ENCODE data around the gene CAPS2.
"Not testable (repeated sequence)": the region's sequence is repeated elsewhere in the genome, so short reads cannot be mapped to it uniquely, and the experiment has no call there.

The CAPS2 gene

DNA sequence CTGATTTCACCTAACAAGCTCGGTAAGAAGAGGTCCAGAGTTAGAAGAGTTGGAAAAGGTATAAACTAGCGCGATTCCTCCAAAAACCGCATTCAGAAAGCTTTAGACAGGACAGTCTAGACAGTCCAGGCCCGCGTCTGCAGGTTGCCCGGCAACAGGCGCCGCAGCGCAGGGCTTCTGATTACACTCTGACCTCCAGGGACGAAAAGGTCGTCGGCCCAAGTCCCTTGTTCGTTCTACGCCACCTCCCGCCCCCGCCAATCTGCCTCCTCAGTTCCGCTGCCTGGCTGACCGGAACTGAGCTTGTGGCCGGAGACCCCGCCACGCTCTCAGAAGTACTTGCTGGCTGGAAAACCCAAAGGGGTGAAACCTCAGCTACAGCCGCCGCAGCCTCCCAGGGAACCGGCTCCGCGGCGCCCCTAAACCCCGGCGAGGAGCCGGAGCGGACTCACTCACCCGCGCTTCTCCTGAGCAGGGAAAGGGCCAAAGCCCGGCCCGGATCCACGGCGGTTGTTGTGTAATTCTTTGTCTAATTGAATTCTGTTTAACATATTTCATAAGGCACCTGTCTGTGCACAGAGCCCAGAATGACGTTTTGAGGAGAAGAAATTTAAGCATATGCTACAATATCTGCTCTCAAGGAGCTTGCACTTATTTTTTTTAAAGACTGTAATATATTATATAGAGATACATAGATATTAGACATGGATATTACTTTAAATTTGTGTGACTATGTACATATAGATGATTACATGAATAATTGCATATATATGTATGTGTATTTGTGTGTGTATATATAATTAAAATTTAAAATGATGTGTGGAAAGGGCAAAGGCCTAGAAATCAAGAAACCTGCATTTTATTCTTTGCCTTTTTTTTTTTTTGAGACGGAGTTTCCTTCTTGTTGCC lies at the start of gene CAPS2:
Gene CAPS2 (minus strand): TSS at position 407 of the 909 bp plus-strand sequence. CDS start 3,826 bp downstream, outside the sequence.
- DNase-seq = peak; percentile 92 to 95 (median 93)

DNA sequence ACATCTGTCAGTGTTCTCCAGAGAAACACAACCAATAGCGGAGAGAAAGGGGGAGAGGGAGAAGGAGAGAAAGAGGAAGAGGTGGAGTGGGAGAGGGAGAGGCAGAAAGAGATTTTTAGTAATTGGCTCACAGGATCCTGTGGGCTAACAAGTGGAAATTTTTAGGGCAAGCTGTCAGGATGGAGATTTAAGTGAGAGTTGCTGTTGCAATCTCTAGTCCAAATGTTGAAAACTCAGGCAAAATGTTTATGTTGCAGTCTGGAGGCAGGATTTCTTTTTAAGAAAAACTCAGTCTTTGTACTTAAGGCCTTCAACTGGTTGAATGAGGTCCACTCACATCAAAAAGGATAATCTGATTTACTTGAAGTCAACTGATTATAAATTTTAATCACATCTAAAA lies 48.2 kb upstream of the CAPS2 start:
- DNase-seq = no peak

- no peak for DNase-seq
Observed at GRCh38 chr12:75374971-75375370, 44.8 kb upstream of the CAPS2 start.

- no peak for DNase-seq
Observed at GRCh38 chr12:75366629-75367028, 36.5 kb upstream of the CAPS2 start.

GRCh38 chr12:75364919-75365318 lies 34.8 kb upstream of the CAPS2 start:
- DNase-seq = peak; percentile 40 to 49 (median 42)

DNA sequence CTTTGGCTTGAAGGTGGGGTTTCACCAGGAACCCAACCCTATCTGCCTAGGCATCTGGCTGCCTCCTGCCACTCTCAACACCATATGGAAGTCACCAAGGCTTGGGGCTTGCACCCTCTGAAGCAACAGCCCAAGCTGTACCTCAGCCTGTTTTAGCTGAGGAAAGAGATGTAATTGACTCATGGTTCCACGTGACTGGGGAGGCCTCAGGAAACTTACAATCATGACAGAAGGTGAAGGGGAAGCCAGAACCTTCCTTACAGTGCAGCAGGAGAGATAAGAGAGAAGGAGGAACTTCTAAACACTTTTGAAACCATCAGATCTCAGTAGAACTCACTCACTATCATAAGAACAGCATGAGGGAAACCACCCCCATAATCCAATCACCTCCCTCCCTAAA lies 31.3 kb upstream of the CAPS2 start:
- DNase-seq = no peak

GRCh38 chr12:75360920-75361319 lies 30.8 kb upstream of the CAPS2 start:
- no peak for DNase-seq

DNA sequence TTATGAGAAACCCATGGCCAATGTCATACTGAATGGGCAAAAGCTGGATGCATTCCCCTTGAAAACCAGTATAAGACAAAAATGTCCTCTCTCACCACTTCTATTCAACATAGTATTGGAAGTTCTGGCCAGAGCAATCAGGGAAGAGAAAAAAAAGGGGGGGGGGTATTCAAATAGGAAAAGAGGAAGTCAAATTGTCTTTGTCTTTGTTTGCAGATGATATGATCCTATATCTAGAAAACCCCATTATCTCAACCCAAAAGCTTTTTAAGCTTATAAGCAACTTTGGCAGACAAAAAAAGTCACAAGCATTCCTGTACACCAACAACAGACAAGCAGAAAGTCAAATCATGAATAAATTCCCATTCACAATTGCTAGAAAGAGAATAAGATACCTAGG lies 23.9 kb upstream of the CAPS2 start:
- no peak for DNase-seq

DNA sequence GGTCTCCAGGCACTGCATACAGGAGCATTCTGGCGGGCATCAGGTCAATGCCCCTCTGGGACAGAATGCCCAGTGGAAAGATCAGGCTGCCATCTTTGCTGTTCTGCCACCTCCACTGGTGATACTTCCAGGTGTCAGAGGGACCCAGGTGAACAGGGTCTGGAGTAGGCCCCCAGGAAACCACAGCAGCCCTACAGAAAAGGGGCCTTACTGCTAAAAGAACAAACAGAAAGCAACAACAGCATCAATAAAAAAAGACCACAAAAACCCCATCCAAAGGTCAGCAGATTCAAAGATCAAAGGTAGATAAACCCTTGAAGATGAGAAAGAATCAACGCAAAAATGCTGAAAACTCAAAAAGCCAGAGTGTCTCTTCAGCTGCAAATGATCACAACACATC lies 20.3 kb upstream of the CAPS2 start:
- no peak for DNase-seq

DNA sequence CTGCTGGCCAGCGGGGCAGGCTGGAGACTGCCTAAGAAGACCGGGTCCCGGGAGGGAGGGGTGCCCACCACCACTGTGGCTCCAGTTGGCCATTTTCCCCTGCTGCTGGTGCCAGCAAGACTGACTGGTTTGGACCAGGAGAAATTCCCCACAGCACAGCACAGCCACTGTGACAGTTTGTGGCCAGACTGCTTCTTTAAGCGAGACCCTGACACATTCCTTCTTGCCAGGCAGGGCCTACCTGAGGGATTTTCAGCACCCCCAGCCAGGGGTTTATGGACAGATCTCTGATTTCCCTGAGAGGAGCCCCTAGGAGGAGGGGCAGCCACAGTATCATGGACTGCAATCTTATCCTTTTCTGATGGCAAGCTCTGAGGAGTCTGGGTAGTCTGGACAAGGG lies 19.8 kb upstream of the CAPS2 start:
- DNase-seq = no peak

- not testable (repeated sequence) for DNase-seq
Observed at GRCh38 chr12:75346215-75346614, 16.1 kb upstream of the CAPS2 start.

DNA sequence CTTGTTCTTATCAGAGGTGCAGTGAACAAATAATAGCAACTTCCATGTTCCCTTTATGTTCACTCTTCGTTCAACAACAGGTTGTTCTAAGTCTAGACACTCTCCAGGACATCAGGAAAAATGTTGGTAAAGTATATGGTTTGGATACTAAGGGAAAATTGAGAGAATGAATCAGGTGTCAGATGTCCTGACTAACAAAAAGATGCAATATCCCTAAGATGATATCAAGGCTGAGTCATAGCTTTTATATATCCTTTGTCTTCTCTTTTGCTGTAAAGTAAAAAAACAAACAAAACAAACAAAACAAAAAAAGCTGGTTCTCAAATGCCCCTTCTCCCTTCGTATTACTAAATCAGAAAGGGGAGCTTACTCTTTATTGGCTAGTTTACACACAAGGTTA lies 15.4 kb upstream of the CAPS2 start:
- DNase-seq = no peak

GRCh38 chr12:75341873-75342272 lies 11.7 kb upstream of the CAPS2 start:
- DNase-seq = no peak

- no peak for DNase-seq
Observed at GRCh38 chr12:75337905-75338304, 7.8 kb upstream of the CAPS2 start.

DNA sequence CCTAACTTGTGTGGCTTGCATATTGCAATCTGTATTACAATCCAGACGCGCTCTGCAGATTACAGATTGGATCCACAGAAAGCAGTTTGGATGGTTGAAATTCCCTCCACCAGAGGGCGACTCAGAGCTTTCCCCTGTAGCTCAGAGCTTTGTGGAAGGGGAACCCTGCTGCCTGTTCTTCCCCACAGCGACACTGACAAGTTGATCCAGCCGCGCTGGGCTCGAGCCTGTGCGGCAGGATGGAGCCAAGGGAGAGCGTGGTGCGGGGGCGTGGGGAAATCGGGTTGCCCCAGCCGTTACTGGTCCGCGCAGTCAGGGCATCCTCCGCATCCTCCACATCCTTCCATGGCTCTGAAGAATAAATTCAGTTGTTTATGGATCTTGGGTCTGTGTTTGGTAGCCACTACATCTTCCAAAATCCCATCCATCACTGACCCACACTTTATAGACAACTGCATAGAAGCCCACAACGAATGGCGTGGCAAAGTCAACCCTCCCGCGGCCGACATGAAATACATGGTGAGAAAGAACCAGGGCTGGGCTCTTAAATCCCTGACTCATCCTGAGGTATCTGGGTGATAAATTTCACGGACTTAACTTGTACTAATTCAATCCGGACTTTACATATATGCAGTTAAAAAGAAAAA lies 4.4 kb upstream of the CAPS2 start, which contains the start of gene GLIPR1L1:
Gene GLIPR1L1 (plus strand): TSS at position 287 of the 647 bp plus-strand sequence. CDS start 59 bp downstream, at position 346.
- peak; percentile 93 to 94 (median 94) for DNase-seq

DNA sequence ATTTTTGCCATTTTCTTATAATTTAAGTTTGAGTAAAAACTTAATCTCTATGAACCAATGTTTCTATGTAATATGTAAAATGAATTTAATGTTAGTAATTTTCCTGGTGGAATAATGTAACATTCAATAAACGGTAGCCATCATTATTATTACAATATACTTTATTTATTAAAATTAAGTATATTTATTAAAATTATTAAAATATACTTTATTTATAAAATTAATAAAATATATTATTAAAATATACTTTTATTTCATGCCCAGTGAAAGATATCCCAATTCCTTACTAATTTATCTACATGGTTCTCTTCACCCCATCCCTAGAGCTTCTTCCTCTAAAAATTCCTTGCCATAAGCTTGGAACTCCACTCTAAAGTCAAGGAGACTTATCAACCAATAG lies 2.5 kb downstream of the CAPS2 start:
- no peak for DNase-seq

- DNase-seq = no peak
Observed at GRCh38 chr12:75323663-75324062, 6.5 kb downstream of the CAPS2 start.

DNA sequence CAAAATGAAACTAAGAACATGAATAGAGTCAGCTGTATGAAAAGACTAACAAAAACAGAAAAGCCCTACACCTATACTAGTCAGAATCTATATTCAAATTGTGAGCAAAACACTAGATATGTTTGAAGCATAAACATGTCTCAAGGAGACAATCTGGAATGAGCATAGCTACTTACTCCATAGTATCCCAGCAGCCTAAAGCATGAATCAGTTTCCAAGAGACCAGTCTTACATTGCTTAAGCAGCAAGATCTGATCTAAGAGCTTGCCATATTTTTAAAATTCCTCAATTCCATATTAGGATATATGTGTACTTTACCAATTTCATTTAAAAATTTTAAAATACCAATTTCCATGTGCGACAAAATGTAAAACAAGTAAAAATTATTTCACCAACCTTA lies 7.7 kb downstream of the CAPS2 start:
- no peak for DNase-seq

DNA sequence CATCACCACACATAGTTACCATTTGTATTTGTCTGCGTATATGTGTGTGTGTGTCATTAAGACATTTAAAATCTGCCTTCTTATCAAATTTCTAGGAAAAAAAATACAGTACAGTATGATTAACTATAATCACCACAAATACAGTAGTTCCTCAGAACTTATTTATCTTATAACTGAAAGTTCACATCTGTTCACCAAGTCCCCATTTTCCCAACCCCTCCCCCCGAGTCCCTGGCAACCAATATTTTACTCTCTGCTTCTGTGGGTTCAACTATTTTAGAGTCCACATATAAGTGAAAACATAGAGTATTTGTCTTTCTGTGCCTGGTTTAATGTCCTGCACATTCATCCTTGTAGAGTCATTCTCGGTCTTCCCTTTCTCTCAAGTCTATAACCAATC lies 12.3 kb downstream of the CAPS2 start:
- DNase-seq = no peak

GRCh38 chr12:75315518-75315917 lies 14.6 kb downstream of the CAPS2 start:
- DNase-seq = no peak

DNA sequence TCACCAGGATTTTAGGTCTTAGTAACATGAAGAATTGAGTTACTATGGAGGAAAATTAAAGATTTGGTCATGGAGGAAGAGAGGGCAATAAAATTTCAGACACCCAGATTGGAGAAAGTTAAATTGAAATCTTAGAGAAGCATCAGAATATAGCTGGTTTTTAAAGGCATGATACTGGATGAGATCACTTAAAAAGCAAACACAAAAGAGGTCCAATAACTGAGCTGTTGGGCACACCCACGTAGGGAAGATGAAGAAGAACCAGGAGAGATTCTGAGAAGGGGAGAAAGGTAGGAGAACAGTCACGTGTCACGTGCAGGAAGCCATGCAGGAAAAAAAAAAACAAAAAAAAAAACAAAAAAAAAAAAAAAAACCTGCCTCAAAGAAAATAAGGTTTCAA lies 18.8 kb downstream of the CAPS2 start:
- no peak for DNase-seq

DNA sequence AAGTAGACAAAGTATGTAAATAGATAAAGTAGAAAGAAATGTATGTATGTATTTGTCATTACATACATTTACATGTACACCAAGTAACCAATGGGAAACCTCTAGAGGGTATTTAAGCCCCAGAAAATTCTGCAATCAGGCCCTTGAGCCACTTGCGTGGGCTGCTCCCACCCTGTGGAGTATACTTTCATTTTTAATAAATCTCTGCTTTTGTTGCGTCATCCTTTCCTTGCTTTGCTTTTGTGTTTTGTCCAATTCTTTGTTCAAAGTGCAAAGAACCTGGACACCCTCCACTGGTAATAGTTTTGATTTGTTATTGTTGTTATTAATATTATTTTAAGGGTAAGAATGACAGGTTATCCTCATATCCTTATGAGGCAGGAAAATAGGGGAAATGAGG lies 21.8 kb downstream of the CAPS2 start:
- DNase-seq = no peak

DNA sequence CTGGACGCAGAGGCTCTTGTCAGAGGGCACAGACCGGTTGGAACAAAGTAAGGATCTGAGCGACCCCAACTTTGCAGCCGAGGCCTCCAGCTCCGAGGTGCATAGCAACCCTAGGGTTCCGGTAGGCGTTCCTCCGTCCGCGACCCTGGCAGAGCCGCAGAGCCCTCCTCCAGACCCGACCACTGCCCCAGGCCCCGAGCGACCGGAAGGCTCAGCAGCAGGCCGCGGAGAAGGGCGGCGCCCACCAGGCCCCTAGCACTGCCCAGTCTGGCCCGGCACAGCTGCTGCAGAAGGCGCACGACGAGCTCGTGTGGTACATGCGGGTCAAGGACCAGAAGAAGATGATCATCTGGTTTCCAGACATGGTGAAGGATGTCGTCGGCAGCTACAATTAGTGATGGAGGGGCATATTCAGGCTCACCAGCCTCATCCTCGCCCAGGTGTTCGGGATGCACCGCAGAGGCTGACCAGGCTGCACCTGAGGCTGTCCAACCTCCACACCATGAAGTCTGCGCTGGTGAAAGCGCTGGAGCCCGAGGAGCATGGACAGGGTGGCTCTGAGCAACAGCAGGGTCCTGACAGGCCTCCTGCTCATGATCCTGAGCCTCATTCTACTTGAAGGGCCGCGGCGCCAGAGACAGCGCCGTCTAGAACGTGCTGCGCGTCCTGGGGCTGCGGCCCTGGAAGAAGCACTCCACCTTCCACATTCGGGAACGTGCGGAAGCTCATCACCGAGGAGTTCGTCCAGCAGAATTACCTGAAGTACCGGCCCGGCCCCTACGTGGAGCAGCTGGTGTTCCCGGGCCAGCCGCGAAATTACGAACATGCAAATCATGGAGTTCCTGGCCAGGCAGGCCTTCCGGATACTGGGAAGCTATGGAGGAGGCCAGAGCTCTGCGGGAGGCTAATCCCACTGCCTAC lies 24.5 kb downstream of the CAPS2 start:
- DNase-seq = no peak

All from suppressor macrophage treated with lipopolysaccharide for 1 hour (primary cell).